Breast epithelium (tissue), 4 donors: ENCODE measurements around the gene MARCHF2. TPM values are rescaled to one million over a fixed set of nuclear protein-coding genes. Genes with fewer than 3 reads are reported as not detected.

Source experiments
- DNase-seq, 2 donors: peaks; one replicate each; pipeline ENCODE4 v3.0.0-alpha.2; 2019; ENCODE audit warnings: low spot score in 2 of 2
- H3K27ac ChIP-seq, 2 donors: fragments of 200-600 bp; sonication (generic) in 1 of 2; one replicate each; pipeline ENCODE4 v1.5.1; 2016 to 2019; ENCODE audit warnings: mild to moderate bottlenecking in 1 of 2
- H3K27me3 ChIP-seq, 2 donors: fragments of 200-600 bp; sonication (generic) in 1 of 2; one replicate each; pipeline versions ENCODE4 v1.5.1 to v1.6.0; 2017 to 2019; ENCODE audit warnings: control low read depth in 1 of 2, mild to moderate bottlenecking in 1 of 2
- H3K36me3 ChIP-seq: fragments of 200-600 bp; one replicate; pipeline ENCODE4 v1.5.1; 2019
- H3K4me1 ChIP-seq, 2 donors: fragments of 200-600 bp; sonication (generic); one replicate each; pipeline ENCODE4 v1.5.1; 2016 to 2019; ENCODE audit warnings: control low read depth in 1 of 2
- H3K4me3 ChIP-seq, 3 donors: fragments of 200-600 bp; sonication (generic); 1 replicate in 2 of 3; 2 replicates in 1 of 3; pipeline ENCODE4 v1.5.1; 2016 to 2019; ENCODE audit warnings: mild to moderate bottlenecking in 3 of 3, moderate library complexity in 2 of 3
- H3K9me3 ChIP-seq, 2 donors: fragments of 200-600 bp; sonication (generic) in 1 of 2; one replicate each; pipeline ENCODE4 v1.5.1; 2016 to 2019; ENCODE audit warnings: control low read depth in 1 of 2
- CTCF ChIP-seq, 3 donors: fragments of 450-650 bp; IDR thresholded peaks; one replicate each; pipeline ENCODE4 v1.5.1; 2016 to 2017; ENCODE audit warnings: antibody characterized with exemption in 3 of 3, mild to moderate bottlenecking in 3 of 3, moderate library complexity in 3 of 3
- POLR2A ChIP-seq: fragments of 450-650 bp; IDR thresholded peaks from one replicate; pipeline ENCODE4 v1.6.1; 2016; ENCODE audit warnings: antibody characterized with exemption, mild to moderate bottlenecking, moderate library complexity
- POLR2AphosphoS5 ChIP-seq, 3 donors: sonication (generic); formaldehyde crosslinking; IDR thresholded peaks; one replicate each; pipeline ENCODE4 v1.6.1; 2017; ENCODE audit warnings: antibody characterized with exemption in 3 of 3
- intact Hi-C: fragments of 100-400 bp; cut with DNase I; formaldehyde crosslinking; loops from one replicate; pipeline ENCODE4 v1.15.1; 2023; ENCODE audit warnings: low total_unique reads
- total RNA-seq, 3 donors: library from RNA; depleted of rRNA; stranded (reverse); fragments of >200 nt; gene quantifications; one replicate each; pipeline ENCODE4 v1.1.0, GENCODE V29; 2016

MARCHF2 gene
- total RNA-seq, 3 donors from 2014 or later: 126 to 224 (median 132) TPM

GRCh38 chr19:8476524-8476923, 63.4 kb downstream of the MARCHF2 start:
- intact Hi-C loops: no loop called here
- Histone ChIP-seq H3K4me1 (peaks cover 3 to 6% of the 10 kb centered on the region in 2 donors), H3K27ac (no peak overlapping the region), H3K9me3 (no peaks in the 10 kb centered on the region), H3K4me3 (no peak overlapping the region), H3K27me3 (no peaks in the 10 kb centered on the region), H3K36me3 (no peaks in the 10 kb centered on the region)
- TF ChIP-seq CTCF (IDR thresholded peaks at IDR 0.05): no peak
- no peak for TF ChIP-seq POLR2A
- no peak for TF ChIP-seq POLR2AphosphoS5 (IDR thresholded peaks at IDR 0.05)
- DNase-seq: no peak

DNA sequence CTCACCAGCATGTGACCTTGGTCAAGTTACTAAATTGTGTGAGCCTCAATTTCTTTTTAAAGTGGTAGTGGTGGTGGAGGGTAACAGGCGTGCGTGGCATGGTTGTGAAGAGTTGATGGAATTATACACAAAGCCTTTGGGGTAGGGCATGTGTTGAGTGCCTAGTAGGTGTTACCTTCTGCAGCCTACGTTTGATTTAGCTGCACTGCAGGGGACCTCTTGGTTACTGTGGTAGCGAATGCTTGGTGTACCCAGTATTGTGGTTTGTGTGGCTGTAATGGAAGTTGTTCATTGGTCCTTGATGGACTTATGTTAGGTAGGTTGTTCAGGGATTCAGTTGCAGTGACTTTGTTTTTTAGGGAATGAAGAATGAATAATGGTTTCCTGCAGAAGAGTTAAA, 64.8 kb downstream of the MARCHF2 start:
- Histone ChIP-seq H3K27ac (no peak overlapping the region), H3K27me3 (no peaks in the 10 kb centered on the region), H3K4me1 (peaks cover 3 to 8% of the 10 kb centered on the region in 2 donors), H3K36me3 (no peaks in the 10 kb centered on the region), H3K4me3 (no peak overlapping the region), H3K9me3 (no peaks in the 10 kb centered on the region)
- intact Hi-C loops: no loop called here
- no peak for TF ChIP-seq POLR2A
- TF ChIP-seq CTCF (IDR thresholded peaks at IDR 0.05): no peak
- no peak for TF ChIP-seq POLR2AphosphoS5 (IDR thresholded peaks at IDR 0.05)
- no peak for DNase-seq

DNA sequence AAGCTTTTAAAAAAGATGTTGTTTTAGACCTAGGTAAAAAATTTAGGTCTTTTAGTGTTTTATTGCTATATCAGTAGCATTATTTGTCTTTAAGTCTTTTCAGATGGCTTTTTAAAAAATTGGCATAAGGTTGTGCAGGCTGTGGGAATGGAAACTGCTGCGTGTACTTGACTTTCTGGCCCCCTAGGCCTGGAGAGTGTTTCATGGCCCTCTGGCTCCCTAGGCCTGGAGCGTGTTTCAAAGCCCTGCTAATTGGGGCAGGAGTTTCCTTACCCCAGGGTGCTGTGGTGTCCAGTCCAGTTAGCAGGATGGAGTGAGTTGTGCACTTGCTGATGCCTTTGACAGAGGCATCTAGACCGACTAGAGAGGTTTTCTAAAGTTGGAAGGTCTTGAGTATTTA, 65.5 kb downstream of the MARCHF2 start:
- intact Hi-C loops: no loop called here
- Histone ChIP-seq H3K9me3 (no peaks in the 10 kb centered on the region), H3K36me3 (no peaks in the 10 kb centered on the region), H3K4me1 (peaks cover 3 to 8% of the 10 kb centered on the region in 2 donors), H3K27me3 (no peaks in the 10 kb centered on the region), H3K4me3 (no peak overlapping the region), H3K27ac (no peak overlapping the region)
- DNase-seq: no peak
- TF ChIP-seq CTCF (IDR thresholded peaks at IDR 0.05) (no peak), POLR2AphosphoS5 (IDR thresholded peaks at IDR 0.05) (no peak), POLR2A (no peak)

GRCh38 chr19:8481201-8481600, 68.1 kb downstream of the MARCHF2 start:
- TF ChIP-seq POLR2AphosphoS5 (IDR thresholded peaks at IDR 0.05) (no peak), POLR2A (no peak), CTCF (IDR thresholded peaks at IDR 0.05) (no peak)

GRCh38 chr19:8481616-8482015, 68.5 kb downstream of the MARCHF2 start:
- Histone ChIP-seq H3K4me1 (peaks cover 3 to 8% of the 10 kb centered on the region in 2 donors), H3K27me3 (no peaks in the 10 kb centered on the region), H3K27ac (no peak overlapping the region), H3K36me3 (peaks cover 3% of the 10 kb centered on the region), H3K4me3 (no peak overlapping the region), H3K9me3 (no peaks in the 10 kb centered on the region)
- no peak for TF ChIP-seq POLR2AphosphoS5 (IDR thresholded peaks at IDR 0.05)
- TF ChIP-seq CTCF (IDR thresholded peaks at IDR 0.05): no peak
- no peak for TF ChIP-seq POLR2A
- DNase-seq: no peak
- intact Hi-C loops: no loop called here

More at GRCh38 chr19:8481201-8481600, 68.1 kb downstream of the MARCHF2 start:
- intact Hi-C loops: no loop called here
- no peaks in the 10 kb centered on the region for H3K27me3 ChIP-seq
- peaks cover 3 to 8% of the 10 kb centered on the region in 2 donors for H3K4me1 ChIP-seq
- peak overlapping the region in 1 of 3 donors; percentile 1 for H3K4me3 ChIP-seq
- peak overlapping the region; percentile 13 to 19 for H3K27ac ChIP-seq
- no peak for DNase-seq
- no peaks in the 10 kb centered on the region for H3K9me3 ChIP-seq
- H3K36me3 ChIP-seq: peaks cover 3% of the 10 kb centered on the region
